ENCODE measurements around the gene FOXK1.

Gene FOXK1

DNA sequence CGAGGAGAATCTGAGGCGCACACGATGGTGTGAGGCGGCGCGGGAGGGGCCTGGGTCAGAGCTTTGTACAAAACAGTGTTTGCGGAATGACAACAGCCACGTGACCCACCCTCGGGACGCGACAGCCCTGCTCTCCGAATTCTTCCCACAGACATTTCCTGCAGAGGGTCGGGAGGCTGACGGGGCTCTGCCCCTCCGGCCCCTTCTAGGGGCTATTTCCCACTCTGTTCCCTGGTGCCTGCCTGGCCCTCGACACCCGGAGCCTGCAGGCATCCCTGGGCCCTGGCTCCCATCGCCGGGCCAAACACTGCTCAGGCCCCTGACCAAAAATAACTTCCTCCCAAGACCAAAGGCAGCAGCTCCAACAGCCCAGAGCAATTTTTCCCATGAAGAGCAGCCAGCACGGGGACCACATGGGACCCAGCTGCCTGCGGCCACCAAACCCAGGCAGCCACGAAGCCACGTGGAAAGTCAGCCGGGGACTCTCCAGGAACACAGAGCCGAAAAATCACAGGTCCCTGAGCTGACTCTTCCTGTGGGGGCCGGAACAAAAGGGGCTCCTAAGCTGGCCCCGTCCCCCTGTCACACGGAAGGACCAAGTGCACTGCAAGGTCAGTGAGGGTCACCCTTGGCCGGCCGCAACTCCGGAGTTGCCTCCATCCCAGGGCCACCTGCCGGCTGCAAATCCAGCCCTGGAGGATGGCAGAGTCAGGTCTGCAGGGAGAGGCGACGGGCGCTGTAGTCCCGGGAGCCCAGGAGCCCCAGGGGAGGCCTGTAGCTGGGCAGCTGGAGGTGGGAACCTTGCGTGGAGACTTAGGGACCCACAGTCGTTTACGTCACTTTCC, 137.7 kb downstream of the FOXK1 start:
- H3K4me3 ChIP-seq (ENCODE audit: low read depth, low read length) = no peak overlapping the region
- TF ChIP-seq CTCF (IDR thresholded peaks at IDR 0.05; ENCODE audit: low read depth, low read length, missing control alignments) = no peak
- in situ Hi-C loops (cut with HindIII; ENCODE audit: low sequenced_read_pairs) = loop anchor here (25.0 kb wide), 1 partner anchor 268 kb away; no protein-coding TSS in a partner anchor
- no peak for DNase-seq (ENCODE audit: low read depth)

DNA sequence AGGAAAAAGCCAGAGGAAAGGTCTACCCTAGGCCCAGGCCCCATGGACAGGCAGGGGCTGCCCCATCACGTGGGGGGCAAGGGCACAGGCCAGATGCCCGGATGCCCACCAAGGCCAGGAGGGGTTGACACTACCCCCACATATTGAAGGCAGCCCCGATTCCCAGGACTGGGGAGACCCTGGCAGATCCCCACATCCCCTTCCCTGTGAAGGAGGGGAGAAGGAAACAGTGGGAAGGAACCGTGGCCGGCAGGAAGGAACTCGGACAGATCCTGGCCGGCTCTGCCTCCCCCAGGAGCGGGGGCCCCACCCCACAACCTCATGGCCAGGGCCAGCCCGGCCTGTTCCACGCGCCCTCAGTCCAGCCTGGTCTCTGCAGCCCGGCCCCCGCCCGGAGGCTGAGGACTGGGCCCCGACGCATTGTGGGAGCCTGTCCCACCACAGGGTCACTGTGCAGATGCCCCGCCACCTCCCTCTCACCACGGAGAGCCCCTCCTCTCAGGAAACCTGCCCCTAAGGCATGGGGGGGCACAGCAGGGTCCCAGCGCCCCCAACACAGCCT, 138.4 kb downstream of the FOXK1 start:
- no peak for DNase-seq (ENCODE audit: low read depth)
- TF ChIP-seq CTCF (IDR thresholded peaks at IDR 0.05; ENCODE audit: low read depth, low read length, missing control alignments) = no peak
- in situ Hi-C loops (cut with HindIII; ENCODE audit: low sequenced_read_pairs) = loop anchor here (25.0 kb wide), 1 partner anchor 267 kb away; no protein-coding TSS in a partner anchor
- H3K4me3 ChIP-seq (ENCODE audit: low read depth, low read length) = no peak overlapping the region

Measured in astrocyte of the cerebellum (primary cell).